Ureter (tissue), 1 donor: ENCODE results near the gene FPGS. TPM values are rescaled to one million over a fixed set of nuclear protein-coding genes. Genes with fewer than 3 reads are reported as not detected.

ENCODE experiments used
- DNase-seq: peaks from one replicate; pipeline ENCODE4 v3.0.0-alpha.2; 2020; ENCODE audit warnings: low spot score
- total RNA-seq: library from RNA; stranded (reverse); gene quantifications from one replicate; pipeline ENCODE4 v1.2.4, GENCODE V29; 2023
- donor health status: DM: yes; HTN: yes; CAD: no.

Gene FPGS
- total RNA-seq, 1 donor from 2014 or later, result 115 TPM

DNA sequence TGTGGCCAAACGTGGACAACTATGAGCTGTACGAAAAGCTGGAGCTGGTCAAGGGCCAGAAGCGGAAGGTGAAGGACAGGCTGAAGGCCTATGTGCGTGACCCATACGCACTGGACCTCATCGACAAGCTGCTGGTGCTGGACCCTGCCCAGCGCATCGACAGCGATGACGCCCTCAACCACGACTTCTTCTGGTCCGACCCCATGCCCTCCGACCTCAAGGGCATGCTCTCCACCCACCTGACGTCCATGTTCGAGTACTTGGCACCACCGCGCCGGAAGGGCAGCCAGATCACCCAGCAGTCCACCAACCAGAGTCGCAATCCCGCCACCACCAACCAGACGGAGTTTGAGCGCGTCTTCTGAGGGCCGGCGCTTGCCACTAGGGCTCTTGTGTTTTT, 13.5 kb upstream of the FPGS start:
- no peak for DNase-seq

DNA sequence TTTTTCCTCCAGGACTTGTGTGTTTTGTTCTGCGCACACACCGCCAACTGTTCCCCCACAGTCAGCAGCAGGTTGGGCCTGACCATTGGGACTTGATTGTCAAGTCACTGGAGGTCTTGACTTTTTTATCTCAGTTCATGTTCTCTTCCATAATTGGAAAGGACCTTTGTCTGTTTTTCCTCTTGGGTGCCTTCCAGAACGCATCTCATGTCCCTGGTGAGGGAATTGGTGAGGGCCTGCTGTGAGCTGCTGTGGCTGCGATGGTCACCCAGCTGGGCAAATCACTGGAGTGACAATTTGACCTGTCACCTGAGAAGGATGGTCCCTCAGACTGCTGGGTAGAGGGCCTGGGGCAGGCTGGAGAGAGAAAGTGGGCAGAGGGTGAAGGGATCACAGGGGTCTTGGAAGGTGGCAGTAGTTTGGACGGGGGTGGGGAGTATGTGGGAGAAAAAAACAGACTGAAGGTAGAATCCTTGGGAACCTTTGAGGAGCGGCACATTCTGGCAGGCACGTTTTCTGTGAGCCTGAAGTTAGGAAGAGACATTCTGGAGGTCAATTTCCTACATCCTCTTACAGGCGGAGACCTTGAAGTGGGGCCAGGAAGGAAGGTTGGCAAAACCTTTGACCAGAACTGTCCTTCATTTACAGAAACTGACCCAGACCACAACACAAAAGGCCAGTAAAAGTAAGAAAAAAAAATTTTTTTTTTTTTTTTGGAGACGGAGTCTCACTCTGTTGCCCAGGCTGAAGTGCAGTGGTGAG, 12.4 kb upstream of the FPGS start:
- no peak for DNase-seq

DNA sequence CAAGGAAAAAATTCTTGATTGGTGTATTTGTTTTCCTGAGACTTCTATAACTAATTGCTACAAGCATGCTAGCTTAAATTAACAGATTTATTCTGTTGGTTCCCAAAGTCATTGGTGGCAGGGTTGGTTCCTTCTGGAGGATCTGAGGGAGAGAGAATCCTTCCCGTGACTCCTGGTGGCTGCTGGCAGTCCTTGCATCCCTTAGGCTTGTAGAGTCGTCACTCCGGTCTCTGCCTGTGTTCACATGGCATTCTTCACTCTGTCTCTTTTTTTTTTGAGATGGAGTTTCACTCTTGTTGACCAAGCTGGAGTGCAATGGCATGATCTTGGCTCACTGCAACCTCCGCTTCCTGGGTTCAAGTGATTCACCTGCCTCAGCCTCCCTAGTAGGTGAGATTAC, 11.6 kb upstream of the FPGS start:
- no peak for DNase-seq

DNA sequence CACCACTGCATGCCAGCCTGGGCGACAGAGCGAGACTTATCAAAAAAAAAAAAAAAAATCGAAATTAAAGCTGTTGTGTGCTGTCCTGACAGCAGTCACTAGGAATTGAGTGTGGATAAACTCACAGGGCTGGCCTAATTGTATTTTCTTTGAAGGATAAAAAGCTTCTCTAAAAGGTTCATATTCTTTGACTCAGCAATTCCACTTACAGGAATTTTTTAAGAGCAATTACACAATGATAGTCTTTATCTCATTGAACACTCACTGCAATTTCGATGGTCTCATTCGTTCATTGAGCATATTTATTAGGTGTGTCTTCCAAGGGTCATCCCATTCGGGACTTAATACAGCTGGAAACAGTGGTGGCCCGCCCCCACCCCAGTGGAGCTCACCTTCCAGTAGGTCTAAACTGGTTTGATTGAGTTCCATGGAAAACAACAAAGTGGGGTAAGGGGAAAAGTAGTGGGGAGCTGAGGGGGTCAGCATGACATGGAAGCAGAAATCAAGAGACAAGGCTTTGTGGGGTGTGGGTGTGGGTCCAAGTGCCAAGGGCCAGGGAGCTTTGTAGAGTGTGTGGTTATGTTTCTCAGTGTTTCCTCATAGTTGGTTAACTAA, 10.2 kb upstream of the FPGS start:
- DNase-seq, result no peak

DNA sequence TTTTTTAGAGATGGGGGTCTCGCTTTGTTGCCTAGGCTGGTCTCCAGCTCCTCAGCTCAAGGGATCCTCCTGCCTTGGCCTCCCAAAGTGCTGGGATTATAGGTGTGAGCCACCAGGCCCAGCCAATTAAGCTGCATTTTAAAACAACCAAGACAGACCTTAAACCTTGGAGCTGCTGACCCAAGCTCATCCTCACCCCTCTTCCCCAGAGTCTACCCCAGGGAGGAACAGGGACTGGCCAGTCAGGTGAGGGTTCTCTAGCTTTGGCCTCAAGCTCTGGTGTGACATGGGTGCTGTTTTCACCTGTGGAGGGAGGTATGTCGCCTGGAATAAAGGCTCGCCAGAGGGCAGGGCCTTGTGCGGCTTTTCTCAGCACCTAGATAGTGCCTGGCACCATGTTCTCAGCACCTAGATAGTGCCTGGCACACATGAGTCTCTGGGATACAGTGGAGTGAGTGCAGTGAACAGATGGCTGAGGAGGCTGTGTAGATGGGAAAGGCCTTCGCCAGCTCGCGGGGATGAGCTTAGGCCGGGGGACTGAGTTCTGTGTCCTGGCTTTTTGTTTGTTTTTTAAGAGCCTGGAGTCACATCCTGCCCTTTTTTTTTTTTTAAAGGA, 9.5 kb upstream of the FPGS start:
- DNase-seq, result no peak

DNA sequence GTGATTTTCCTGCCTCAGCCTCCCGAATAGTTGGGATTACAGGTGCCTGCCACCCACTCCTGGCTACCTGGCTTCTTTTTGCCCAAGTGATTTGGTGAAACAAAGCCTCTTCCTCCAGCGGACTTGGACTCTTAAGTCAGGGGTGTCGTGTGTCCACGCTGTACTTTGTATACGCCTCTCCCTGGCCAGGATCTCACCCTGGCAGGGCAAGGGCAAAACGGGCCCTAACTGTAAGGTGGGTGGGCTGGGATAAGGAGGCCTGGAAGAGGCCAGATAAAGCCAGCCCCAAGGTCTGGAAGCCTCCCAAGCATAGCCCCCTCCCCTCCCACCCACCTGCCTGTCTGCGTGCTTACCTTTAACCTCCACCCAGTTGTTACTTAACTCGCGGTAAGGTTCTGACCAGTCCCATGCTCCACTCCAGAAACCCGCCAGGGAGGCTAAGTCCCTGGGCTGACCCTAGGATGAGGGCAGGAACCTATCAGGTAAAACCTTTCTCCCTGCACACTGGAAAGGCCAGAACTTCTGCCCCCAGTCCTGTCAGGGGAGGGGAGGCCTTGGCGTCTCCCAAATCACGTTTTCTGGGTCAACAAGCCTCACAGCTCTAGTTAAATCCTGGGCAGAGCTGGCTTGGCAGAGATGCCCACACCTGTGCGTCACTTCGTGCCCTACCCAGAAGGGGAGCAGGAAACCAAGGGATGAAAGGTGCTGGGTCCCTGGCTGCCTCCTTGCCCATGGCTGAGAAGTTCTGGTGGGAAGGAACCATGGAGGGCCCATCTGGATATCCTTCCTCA, 8.5 kb upstream of the FPGS start:
- no peak for DNase-seq

DNA sequence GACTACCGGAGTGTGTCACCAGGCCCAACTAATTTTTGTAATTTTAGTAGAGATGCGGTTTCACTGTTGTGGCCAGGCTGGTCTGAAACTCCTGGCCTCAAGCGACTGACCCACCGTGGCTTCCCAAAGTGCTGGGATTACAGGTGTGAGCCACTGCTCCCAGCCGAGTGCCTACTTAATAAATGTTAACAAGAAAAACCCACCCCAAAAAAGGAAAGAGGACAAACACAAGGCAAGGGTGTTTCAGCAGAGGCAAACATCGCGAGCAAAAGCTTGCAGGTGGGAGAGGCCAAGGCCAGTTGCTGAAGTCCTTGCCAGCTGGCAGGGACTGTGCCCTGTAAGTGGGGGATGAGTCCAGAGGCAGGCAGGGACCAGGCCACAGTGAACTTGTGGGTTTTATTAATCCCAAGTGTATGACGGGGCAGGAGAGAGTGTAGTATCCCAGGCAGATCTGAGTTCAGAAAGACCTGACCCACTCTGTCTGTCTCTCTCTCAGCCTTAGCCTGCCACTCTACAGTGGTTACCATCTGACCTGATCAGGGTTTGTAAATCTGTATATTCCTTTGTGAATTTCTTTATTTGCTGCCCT, 6.4 kb upstream of the FPGS start:
- DNase-seq, result no peak

DNA sequence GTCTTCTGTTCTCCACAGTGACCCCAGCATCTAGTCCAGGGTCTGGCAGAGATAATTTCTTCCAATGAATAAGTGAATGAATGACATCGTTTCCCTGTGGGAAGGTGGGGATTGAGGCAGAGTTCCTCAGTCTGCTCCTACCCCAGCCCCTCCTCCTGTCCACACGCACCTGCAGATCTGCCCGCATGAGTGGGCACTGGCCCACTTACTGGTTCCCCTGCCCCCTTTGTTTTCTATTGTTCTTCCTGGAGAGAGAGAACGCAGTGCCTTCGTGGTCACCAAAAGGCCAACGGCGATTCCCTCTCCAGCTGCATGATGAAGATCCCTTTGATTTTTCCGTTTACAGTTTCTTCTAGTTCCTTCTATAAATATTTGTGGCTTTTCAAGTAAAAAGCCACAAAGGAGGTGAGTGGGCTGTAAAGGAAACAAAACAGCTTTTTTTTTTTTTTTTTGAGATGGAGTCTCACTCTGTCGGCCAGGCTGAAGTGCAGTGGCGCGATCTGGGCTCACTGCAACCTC, 5.8 kb upstream of the FPGS start:
- no peak for DNase-seq

DNA sequence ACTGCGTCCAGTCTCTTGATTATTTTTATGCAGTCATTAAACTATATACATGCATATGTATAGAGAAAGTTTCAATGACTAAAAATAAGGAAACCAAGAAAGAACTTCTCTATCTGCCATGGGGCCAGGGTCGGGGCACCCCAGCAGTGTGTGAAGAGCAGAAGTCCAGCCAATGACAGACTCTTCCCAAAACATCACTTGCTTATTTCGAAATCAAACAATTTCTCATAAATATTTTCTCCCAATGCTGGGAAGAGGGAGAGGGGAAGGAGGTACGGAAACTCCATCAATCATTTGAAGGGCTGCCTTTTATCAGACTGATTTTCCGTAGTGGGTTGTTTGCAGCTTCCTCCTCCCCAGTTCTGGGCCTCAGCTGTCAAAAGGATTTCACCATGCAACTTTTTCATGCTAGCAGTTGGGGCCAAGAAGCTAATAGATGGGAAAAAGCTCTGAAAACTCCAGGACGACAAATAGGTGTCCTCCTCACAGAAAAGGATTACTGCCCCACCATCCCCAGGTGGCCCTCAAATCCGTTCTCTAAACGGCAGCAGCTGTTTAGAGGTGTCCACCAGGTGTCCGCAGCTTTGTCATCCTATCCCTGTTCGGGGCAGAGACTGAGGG, 617 bp upstream of the FPGS start:
- no peak for DNase-seq

DNA sequence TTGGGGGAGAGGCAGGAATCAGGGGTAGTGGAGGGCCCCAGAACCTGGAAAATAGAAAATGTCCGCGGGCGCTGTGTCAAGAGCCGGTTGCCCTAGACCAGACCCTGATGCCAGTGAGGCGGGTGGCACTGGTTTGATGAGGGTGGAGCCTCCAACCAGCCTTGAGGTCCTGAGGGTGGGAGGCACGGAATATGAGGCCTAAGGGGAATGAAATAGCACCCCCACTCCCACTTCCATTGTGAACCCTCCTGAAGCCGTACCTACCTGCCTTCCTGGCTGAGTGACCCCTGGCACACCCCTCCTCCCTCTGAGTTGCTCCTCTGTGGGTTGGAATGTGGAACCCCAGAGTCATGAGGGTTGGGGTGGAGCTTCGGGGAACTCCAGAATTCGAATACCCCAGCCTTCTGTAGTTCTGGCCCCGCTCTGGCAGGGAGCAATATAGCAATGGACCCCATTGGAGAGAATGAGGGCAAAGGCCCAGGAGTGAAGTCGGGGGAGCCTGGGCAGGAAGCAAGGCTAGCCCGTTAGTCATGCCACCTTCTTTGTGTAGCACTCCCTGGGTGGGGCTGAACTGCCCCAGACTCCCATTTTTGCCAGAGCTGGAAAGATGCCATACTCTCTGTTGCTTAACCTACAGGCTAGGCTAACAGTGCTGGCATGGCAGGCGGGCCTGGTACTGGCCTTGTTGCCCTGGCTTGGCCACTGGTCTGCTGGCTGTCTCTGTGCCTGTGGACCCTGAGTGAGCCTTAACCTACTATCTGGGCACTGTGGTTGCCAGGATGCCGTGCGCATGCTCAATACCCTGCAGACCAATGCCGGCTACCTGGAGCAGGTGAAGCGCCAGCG, 1.0 kb downstream of the FPGS start:
- DNase-seq, result peak; percentile 80

DNA sequence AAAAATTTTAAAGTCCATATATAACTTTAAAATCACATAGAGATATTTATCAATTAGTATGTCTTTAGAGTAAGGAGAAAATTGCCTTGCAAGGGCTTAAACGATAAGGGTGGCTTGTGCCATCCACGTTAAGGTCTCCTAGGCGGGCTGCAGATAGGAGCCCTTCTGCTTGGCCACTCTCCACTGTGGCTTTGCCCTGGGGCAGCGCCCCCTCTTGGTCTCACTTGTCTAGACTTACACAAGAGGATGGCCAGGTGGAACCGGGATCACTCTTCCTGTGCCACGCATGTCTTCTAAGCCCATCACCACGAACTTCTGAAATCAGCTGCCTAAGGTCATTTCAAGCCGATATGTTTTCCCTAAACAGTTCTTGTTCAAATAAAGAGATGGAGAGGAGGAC, 2.9 kb downstream of the FPGS start:
- DNase-seq, result no peak

DNA sequence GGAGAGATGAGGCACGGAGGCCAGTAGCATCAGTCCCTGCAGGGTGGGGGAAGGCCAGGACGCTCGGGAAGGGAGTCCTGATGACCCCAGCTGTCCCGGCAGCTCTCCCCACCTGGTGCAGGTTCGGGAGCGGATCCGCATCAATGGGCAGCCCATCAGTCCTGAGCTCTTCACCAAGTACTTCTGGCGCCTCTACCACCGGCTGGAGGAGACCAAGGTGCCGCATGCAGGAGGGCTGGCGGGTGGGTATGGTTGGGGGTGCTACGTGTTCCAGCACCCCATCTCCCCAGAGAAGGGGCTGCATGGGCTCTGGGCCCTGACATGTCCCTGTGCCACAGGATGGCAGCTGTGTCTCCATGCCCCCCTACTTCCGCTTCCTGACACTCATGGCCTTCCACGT, 4.2 kb downstream of the FPGS start:
- no peak for DNase-seq

DNA sequence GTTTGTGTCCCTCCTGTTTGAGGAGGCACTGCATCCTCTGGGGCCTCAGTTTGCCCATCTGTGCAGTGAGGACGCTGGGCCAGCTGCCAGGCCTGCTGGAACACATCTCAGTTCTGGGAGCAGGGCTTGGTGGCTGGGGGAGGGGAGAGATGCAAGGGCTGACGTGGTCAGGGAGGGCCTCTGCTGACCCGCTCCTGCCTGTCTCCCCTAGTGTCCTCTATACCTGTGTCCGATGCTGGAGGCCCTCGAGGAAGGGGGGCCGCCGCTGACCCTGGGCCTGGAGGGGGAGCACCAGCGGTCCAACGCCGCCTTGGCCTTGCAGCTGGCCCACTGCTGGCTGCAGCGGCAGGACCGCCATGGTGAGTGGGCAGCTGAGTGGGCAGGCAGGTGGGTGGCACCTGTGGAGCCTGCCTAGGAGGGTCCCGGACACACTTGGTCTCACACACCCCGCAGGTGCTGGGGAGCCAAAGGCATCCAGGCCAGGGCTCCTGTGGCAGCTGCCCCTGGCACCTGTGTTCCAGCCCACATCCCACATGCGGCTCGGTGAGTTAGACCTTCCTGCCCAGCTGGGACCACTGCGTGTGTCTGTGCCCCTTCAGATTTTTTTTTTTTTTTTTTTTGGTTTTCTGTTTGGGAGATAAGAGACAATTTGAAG, 5.8 kb downstream of the FPGS start:
- no peak for DNase-seq

DNA sequence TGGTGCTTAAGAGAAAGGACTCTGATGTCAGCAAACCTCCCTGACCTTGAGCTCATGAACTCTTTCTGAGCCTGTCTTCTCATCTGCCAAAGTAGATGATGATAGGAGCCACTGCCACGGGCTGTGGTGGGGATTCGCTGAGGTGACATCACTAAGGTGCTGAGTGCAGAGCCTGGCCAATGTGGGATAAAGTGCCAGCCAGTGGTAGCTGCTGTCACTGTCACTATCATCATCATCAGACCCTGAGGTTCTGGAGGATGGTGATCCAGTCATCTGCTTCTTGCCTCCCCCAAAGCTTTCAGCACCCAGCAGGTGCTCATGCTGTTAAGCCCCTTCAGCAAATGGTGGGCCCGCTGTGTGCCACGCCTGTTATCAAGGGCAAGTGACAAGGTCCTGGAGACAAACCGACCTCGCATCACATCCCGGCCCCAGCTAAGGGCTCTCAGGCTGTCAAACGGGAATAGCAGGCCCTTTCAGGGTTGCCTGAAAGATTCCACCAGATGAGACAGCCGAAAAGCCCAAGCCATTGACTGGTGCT, 6.4 kb downstream of the FPGS start:
- no peak for DNase-seq

DNA sequence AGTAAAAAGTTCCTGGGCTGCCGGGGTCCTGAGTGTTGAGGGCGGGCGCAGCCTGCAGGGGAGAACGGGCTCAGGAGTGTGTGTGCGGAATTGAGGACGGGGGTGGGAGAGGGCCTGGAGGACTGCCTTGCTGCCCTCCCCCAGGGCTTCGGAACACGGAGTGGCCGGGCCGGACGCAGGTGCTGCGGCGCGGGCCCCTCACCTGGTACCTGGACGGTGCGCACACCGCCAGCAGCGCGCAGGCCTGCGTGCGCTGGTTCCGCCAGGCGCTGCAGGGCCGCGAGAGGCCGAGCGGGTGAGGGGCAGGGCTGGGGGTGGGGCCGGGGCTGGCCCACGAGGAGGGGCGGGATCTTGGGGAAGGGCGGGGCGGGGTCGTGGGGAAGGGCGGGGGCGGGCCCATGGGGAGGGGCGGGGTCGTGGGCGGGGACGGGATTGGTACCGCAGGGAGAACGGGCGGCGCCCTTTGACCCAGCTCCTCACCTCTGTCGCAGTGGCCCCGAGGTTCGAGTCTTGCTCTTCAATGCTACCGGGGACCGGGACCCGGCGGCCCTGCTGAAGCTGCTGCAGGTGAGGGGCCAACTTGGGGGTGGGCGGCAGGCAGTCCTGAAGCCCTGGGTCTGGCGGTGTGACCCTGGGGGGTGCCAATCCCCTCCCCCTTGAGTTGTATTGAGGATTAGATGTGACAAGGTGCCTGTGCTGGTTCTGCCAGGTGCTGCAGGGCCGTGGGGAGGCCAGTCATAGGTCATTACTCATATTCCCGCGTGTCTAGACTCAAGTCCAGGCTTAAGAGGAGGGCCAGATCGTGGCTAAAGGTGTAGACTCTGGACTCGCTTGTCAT, 7.1 kb downstream of the FPGS start:
- DNase-seq, result no peak

DNA sequence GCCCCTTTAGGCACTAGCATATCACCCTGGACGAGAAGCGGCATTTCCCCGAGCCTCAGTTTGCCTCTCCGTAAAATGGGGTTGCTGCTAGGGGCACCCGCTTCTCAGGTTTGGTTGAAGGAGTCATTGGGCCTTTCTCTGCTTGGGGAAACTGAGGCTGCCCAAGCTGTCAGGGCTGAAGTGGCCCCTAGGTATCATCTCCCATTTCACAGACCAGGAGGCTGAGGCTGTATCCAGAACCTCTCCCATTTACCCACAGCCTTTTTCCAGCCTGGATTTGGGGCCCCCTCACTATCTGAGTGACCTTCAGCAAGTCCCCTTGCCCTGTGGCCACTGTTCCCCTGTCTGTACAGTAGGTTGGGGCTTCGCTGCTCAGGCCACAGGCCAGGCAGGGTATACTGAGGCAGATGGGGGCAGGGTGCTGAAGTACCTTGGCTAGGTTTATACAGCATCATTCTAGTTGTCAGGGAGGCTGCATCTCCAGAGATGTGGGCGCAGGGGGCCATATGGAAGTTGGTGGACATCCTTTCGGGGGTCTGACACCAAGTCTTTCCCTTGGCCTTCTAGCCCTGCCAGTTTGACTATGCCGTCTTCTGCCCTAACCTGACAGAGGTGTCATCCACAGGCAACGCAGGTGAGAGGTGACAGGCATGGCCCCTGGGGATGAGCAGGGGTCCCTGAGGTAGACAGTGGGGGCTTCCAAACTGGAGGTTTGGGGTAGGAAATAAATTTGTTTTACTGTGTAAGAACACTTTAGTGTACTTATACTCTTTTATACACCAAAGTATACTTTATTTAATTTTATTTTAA, 7.9 kb downstream of the FPGS start:
- no peak for DNase-seq

DNA sequence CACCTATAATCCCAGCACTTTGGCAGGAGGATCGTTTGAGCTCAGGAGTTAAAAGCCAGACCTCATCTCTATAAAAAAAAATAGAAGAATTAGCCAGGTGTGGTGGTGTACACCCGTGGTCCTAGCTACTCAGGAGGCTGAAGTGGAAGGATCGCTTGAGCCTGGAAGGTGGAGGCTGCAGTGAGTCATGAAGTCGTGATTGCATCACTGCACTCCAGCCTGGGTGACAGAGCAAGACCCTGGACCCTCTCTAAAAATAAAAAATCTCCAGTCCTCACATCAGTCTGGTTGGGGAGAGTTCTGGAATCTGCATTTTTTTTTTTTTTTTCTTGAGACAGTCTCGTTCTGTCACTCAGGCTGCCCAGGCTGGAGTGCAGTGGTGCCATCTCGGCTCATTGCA, 9.3 kb downstream of the FPGS start:
- DNase-seq, result no peak
